Caco-2 (cell line): ENCODE results near the gene GPALPP1. TPM values are rescaled to one million over a fixed set of nuclear protein-coding genes. Genes with fewer than 3 reads are reported as not detected.

Experiments
- BruUV-seq: library from RNA; stranded (reverse); fragments of 400-500 nt; replicated peaks from 2 replicates; lab custom pipeline; 2021; lab: Mats Ljungman, UMichigan
- CTCF ChIA-PET: fragments of 300-600 bp; sonication (Branson Sonifier 250); formaldehyde crosslinking; loops from one replicate; lab custom pipeline; 2022; ENCODE audit warnings: antibody characterized with exemption; lab: Charles Lee
- POLR2A ChIA-PET: fragments of 300-600 bp; sonication (Branson Sonifier 250); formaldehyde crosslinking; loops from one replicate; lab custom pipeline; 2022; ENCODE audit warnings: antibody characterized with exemption; lab: Charles Lee
- DNase-seq, 2 experiments: peaks; one replicate each; pipeline versions ENCODE4 v3.0.0 to v3.0.0-alpha.2; 2020 to 2022
- H3K27me3 ChIP-seq: replicated peaks from 2 replicates; pipeline ENCODE4 v1.6.0; 2011; ENCODE audit warnings: low read length; ENCODE audit not compliant: control insufficient read depth, insufficient read depth
- H3K36me3 ChIP-seq: 2 replicates; pipeline ENCODE4 v1.5.1; 2011; ENCODE audit warnings: low read length; ENCODE audit not compliant: control insufficient read depth, insufficient read depth
- H3K4me1 ChIP-seq: fragments of 250-450 bp; sonication (Bioruptor Pico); 2 replicates; pipeline ENCODE4 v1.5.1; 2020; ENCODE audit warnings: mild to moderate bottlenecking
- H3K4me3 ChIP-seq: 2 replicates; pipeline ENCODE4 v1.5.1; 2011; ENCODE audit warnings: low read depth, mild to moderate bottlenecking, control low read depth, low read length
- H3K9me3 ChIP-seq: fragments of 250-450 bp; sonication (Bioruptor Pico); 2 replicates; pipeline ENCODE4 v1.5.1; 2020; ENCODE audit warnings: mild to moderate bottlenecking, moderate library complexity
- H3K27ac Mint-ChIP-seq: one replicate; pipeline ENCODE4 v1.8.0; 2022; ENCODE audit warnings: mixed read lengths; ENCODE audit not compliant: unreplicated experiment
- H3K27me3 Mint-ChIP-seq: one replicate; pipeline ENCODE4 v1.8.0; 2022; ENCODE audit warnings: mixed read lengths; ENCODE audit not compliant: insufficient read depth, unreplicated experiment
- H3K36me3 Mint-ChIP-seq: one replicate; pipeline ENCODE4 v1.8.0; 2022; ENCODE audit warnings: mild to moderate bottlenecking, mixed read lengths; ENCODE audit not compliant: insufficient read depth, unreplicated experiment
- H3K4me1 Mint-ChIP-seq: one replicate; pipeline ENCODE4 v1.8.0; 2022; ENCODE audit warnings: low read depth, mixed read lengths; ENCODE audit not compliant: unreplicated experiment
- H3K4me3 Mint-ChIP-seq: one replicate; pipeline ENCODE4 v1.8.0; 2022; ENCODE audit warnings: mild to moderate bottlenecking, moderate library complexity, mixed read lengths; ENCODE audit not compliant: unreplicated experiment
- H3K9me3 Mint-ChIP-seq: one replicate; pipeline ENCODE4 v1.8.0; 2022; ENCODE audit warnings: mixed read lengths; ENCODE audit not compliant: unreplicated experiment
- CTCF ChIP-seq, 2 experiments: fragments of 200-600 bp in 1 of 2; IDR thresholded peaks; 1 replicate in 1 of 2; 2 replicates in 1 of 2; pipeline versions ENCODE4 v1.5.1 to v1.8.0; 2011 to 2022; ENCODE audit warnings: antibody characterized with exemption in 1 of 2, control low read depth in 1 of 2, inconsistent platforms in 1 of 2, low read depth in 1 of 2, low read length in 1 of 2, mild to moderate bottlenecking in 1 of 2, moderate library complexity in 1 of 2; ENCODE audit not compliant: insufficient read depth in 1 of 2, severe bottlenecking in 1 of 2, unreplicated experiment in 1 of 2
- intact Hi-C: fragments of 100-400 bp; cut with micrococcal nuclease; formaldehyde crosslinking; loops from one replicate; pipeline ENCODE4 v1.10.0; 2022; ENCODE audit not compliant: unreplicated experiment
- total RNA-seq: library from RNA; stranded (reverse); gene quantifications from 2 replicates; pipeline ENCODE4 v1.2.3, GENCODE V29; 2022

GPALPP1 gene
- total RNA-seq, 1 experiment from 2014 or later = 36.2 TPM

GRCh38 chr13:44976949-44977583 lies 12.3 kb upstream of the GPALPP1 start:
- Histone ChIP-seq H3K4me3 (no peak overlapping the region), H3K9me3 (no peaks in the 10 kb centered on the region), H3K4me1 (peaks cover 12% of the 10 kb centered on the region), H3K27me3 (no peaks in the 10 kb centered on the region), H3K36me3 (peaks cover 3% of the 10 kb centered on the region; the same call in 1 of the 2 replicates)
- no peak for DNase-seq
- no peaks in the 10 kb centered on the region for H3K27me3 Mint-ChIP-seq
- intact Hi-C loops = loop anchor here (10.0 kb wide), 2 partner anchors 162 to 402 kb away; partner anchors contain the start of gene TSC22D1
- POLR2A ChIA-PET = no interaction called here
- peaks cover 18% of the 10 kb centered on the region for H3K36me3 Mint-ChIP-seq
- no peak overlapping the region for H3K27ac Mint-ChIP-seq
- no peaks in the 10 kb centered on the region for H3K9me3 Mint-ChIP-seq
- CTCF ChIA-PET = no interaction called here
- no peak overlapping the region for H3K4me3 Mint-ChIP-seq
- no peak for TF ChIP-seq CTCF (IDR thresholded peaks at IDR 0.05; ENCODE audit: insufficient read depth in 1 of 2, low read depth in 1 of 2, low read length in 1 of 2, severe bottlenecking in 1 of 2, unreplicated experiment in 1 of 2)
- no peaks in the 10 kb centered on the region for H3K4me1 Mint-ChIP-seq
- no TSS peak for BruUV-seq

- Histone ChIP-seq H3K27me3 (no peaks in the 10 kb centered on the region), H3K36me3 (peaks cover 3% of the 10 kb centered on the region; the same call in 1 of the 2 replicates), H3K4me1 (0 out of 2 replicates have a peak, but pooled peaks cover 3% of the 10 kb centered on the region), H3K4me3 (no peak overlapping the region), H3K9me3 (no peaks in the 10 kb centered on the region)
- no peak for DNase-seq
- H3K9me3 Mint-ChIP-seq = no peaks in the 10 kb centered on the region
- H3K27ac Mint-ChIP-seq = no peak overlapping the region
- ChIA-PET CTCF (interaction anchor here (0.7 kb wide), 1 partner anchor 125 kb away, joined by 3 read pairs; no protein-coding TSS in a partner anchor), POLR2A (no interaction called here)
- intact Hi-C loops = loop anchor here (10.0 kb wide), 2 partner anchors 164 to 404 kb away; partner anchors contain the start of gene TSC22D1
- no TSS peak for BruUV-seq
- H3K27me3 Mint-ChIP-seq = no peaks in the 10 kb centered on the region
- H3K4me3 Mint-ChIP-seq = no peak overlapping the region
- TF ChIP-seq CTCF (IDR thresholded peaks at IDR 0.05; ENCODE audit: insufficient read depth in 1 of 2, low read depth in 1 of 2, low read length in 1 of 2, severe bottlenecking in 1 of 2, unreplicated experiment in 1 of 2) = peak in 1 of 2 experiments; percentile 13
- peaks cover 7% of the 10 kb centered on the region for H3K4me1 Mint-ChIP-seq
- H3K36me3 Mint-ChIP-seq = peaks cover 24% of the 10 kb centered on the region
These were observed 11.0 kb upstream of the GPALPP1 start for GRCh38 chr13:44978328-44978727.

- CTCF ChIA-PET = no interaction called here
- BruUV-seq = no TSS peak
- Mint-ChIP-seq H3K36me3 (peaks cover 36% of the 10 kb centered on the region), H3K27ac (peak overlapping the region; percentile 99), H3K4me1 (peaks cover 16% of the 10 kb centered on the region), H3K9me3 (no peaks in the 10 kb centered on the region), H3K4me3 (peak overlapping the region; percentile 91), H3K27me3 (no peaks in the 10 kb centered on the region)
- H3K4me1 ChIP-seq = peaks cover 12% of the 10 kb centered on the region
- POLR2A ChIA-PET = no interaction called here
- H3K4me3 ChIP-seq = peak overlapping the region; percentile 100
- peak in 1 of 2 experiments; percentile 22 for DNase-seq
- H3K36me3 ChIP-seq = no peaks in the 10 kb centered on the region
- no peak for TF ChIP-seq CTCF (IDR thresholded peaks at IDR 0.05; ENCODE audit: insufficient read depth in 1 of 2, low read depth in 1 of 2, low read length in 1 of 2, severe bottlenecking in 1 of 2, unreplicated experiment in 1 of 2)
- intact Hi-C loops = loop anchor here (1.0 to 2.0 kb wide), 2 partner anchors 17 to 413 kb away; no protein-coding TSS in a partner anchor
- H3K9me3 ChIP-seq = no peaks in the 10 kb centered on the region
- H3K27me3 ChIP-seq = no peaks in the 10 kb centered on the region
These were observed 603 bp downstream of the GPALPP1 start for GRCh38 chr13:44989941-44990340.
